Measurements from ENCODE around the gene SUFU. TPM values are rescaled to one million over a fixed set of nuclear protein-coding genes. Genes with fewer than 3 reads are reported as not detected.

The SUFU gene
- total and polyA plus RNA-seq, 2 of the 8 experiments (the other 6 are each of a cell fraction or from before 2014, with no cell fraction given), result 7.0 to 10.8 TPM

- H3K9me3 ChIP-seq (ENCODE audit: insufficient read depth in 2 of 2, low read depth in 1 of 2, low read length in 1 of 2), result no peaks in the 10 kb centered on the region
- H3K36me3 ChIP-seq (ENCODE audit: control insufficient read depth in 2 of 4, insufficient read depth in 4 of 4, low read length in 3 of 4), result peaks cover 0 to 4% (median 1%) of the 10 kb centered on the region in 4 experiments; a peak in 2 of 8 replicates
- FAIRE-seq (no peak), DNase-seq (ENCODE audit: low read depth in 1 of 2, low spot score in 2 of 2) (no peak)
- peak overlapping the region; percentile 75 to 94; a peak in 3 of 4 replicates for H3K4me2 ChIP-seq (ENCODE audit: insufficient read depth in 1 of 2, low read depth in 2 of 2, low read length in 2 of 2)
- ChIA-PET CTCF (ENCODE audit: partially characterized antibody) (interaction anchor here (0.7 to 4.7 kb wide), 11 partner anchors 14 to 112 kb away, joined by 3 to 40 read pairs (median 4); partner anchors contain the start of genes C10orf95, CUEDC2 and FBXL15), POLR2A (ENCODE audit: partially characterized antibody) (interaction anchor here (0.8 to 4.8 kb wide), 6 partner anchors 13 to 119 kb away, joined by 3 to 69 read pairs (median 5); partner anchors contain the start of genes C10orf95 and CUEDC2)
- H3K79me2 ChIP-seq (ENCODE audit: control insufficient read depth in 1 of 2, insufficient read depth in 2 of 2, low read length in 2 of 2), result no peaks in the 10 kb centered on the region
- H3K23ac ChIP-seq (ENCODE audit: insufficient read length), result no peak overlapping the region
- no peak overlapping the region for H3K4ac ChIP-seq (replicated peaks; ENCODE audit: insufficient read length, low read depth, low read length)
- H4K5ac ChIP-seq (ENCODE audit: insufficient read length, low read depth, low read length), result no peak overlapping the region
- peak overlapping the region in 1 of 4 experiments; percentile 49; a peak in 1 of 8 replicates for H3K4me3 ChIP-seq (ENCODE audit: extremely low read depth in 1 of 4, insufficient read depth in 2 of 4, low read depth in 3 of 4, low read length in 4 of 4)
- H4K8ac ChIP-seq (ENCODE audit: extremely low read depth, insufficient read depth, low read length), result no peak overlapping the region
- H2BK20ac ChIP-seq (ENCODE audit: low read length), result no peak overlapping the region
- peaks cover 0 to 5% (median 0%) of the 10 kb centered on the region in 4 experiments; a peak in 1 of 7 replicates for H3K27me3 ChIP-seq (replicated peaks in 1 of 4; ENCODE audit: control insufficient read depth in 3 of 4, extremely low read depth in 1 of 4, insufficient read depth in 3 of 4, low read length in 3 of 4)
- no peak overlapping the region for H2BK12ac ChIP-seq (ENCODE audit: low read depth, low read length)
- no peak overlapping the region for H2BK5ac ChIP-seq (ENCODE audit: low read depth, low read length)
- H2BK120ac ChIP-seq (replicated peaks; ENCODE audit: low read depth, low read length), result no peak overlapping the region
- no peak overlapping the region for H3K18ac ChIP-seq (ENCODE audit: extremely low read depth, low read length)
- no peak overlapping the region for H4K91ac ChIP-seq (replicated peaks; ENCODE audit: insufficient read length, low read length)
- WGBS, 2 experiments (ENCODE audit: extremely low coverage in 1 of 2, insufficient coverage in 1 of 2, insufficient read length in 1 of 2, insufficient replicate concordance in 2 of 2, low coverage in 1 of 2, low lambda C conversion rate in 2 of 2, missing lambda C conversion rate in 1 of 2), result 89% methylated on average over 10 of the region's 10 CpGs; no CpG with 5 or more reads in 1 of the 2 experiments
- H2AFZ ChIP-seq (ENCODE audit: low read length), result no peak overlapping the region
- H3K27ac ChIP-seq (ENCODE audit: low read depth, low read length), result no peak overlapping the region
- no peaks in the 10 kb centered on the region for H4K20me1 ChIP-seq (replicated peaks in 1 of 2; ENCODE audit: control insufficient read depth in 1 of 2, insufficient read depth in 2 of 2, low read length in 2 of 2)
- no peak overlapping the region for H3K56ac ChIP-seq (replicated peaks; ENCODE audit: insufficient read length, low read depth, low read length)
- no peak overlapping the region for H3K9ac ChIP-seq (replicated peaks in 1 of 4; ENCODE audit: extremely low read depth in 1 of 4, low read depth in 3 of 4, low read length in 3 of 4)
- H3K4me1 ChIP-seq (replicated peaks in 1 of 4; ENCODE audit: control insufficient read depth in 3 of 4, insufficient read depth in 4 of 4, low read length in 3 of 4), result peaks cover 8 to 24% (median 14%) of the 10 kb centered on the region in 4 experiments
- no peak overlapping the region for H2AK5ac ChIP-seq (ENCODE audit: low read depth, low read length)
- no peak overlapping the region for H3K14ac ChIP-seq (ENCODE audit: insufficient read length)
- H3K23me2 ChIP-seq (ENCODE audit: low read depth, low read length), result peaks cover 5% of the 10 kb centered on the region; the same call in 1 of the 2 replicates
- H3K79me1 ChIP-seq (ENCODE audit: low read depth, low read length), result no peaks in the 10 kb centered on the region; the same call in 1 of the 2 replicates
- H2BK15ac ChIP-seq (ENCODE audit: low read length), result 0 out of 2 replicates have a peak overlapping the region, but pooled peaks have one; percentile 29
- TF ChIP-seq BCL11A (IDR thresholded peaks at IDR 0.05; ENCODE audit: low read depth in 2 of 2, low read length in 2 of 2), result no peak
- no peak for TF ChIP-seq SIN3A (conservative IDR thresholded peaks at IDR 0.05 in 1 of 2, IDR thresholded peaks at IDR 0.05 in 1 of 2; ENCODE audit: low read depth in 1 of 2, low read length in 2 of 2)
- no peak for TF ChIP-seq CTCF (IDR thresholded peaks at IDR 0.05; ENCODE audit: control extremely low read depth in 1 of 3, insufficient read depth in 1 of 3, low read depth in 1 of 3, low read length in 3 of 3)
- TF ChIP-seq SRF (IDR thresholded peaks at IDR 0.05; ENCODE audit: low read depth, low read length), result no peak
- TF ChIP-seq SP2 (IDR thresholded peaks at IDR 0.05; ENCODE audit: low read length), result no peak
- no peak for TF ChIP-seq MAX (IDR thresholded peaks at IDR 0.05)
- no peak for TF ChIP-seq KDM4A (IDR thresholded peaks at IDR 0.05; ENCODE audit: low read depth, low read length, severe bottlenecking)
- TF ChIP-seq USF2 (IDR thresholded peaks at IDR 0.05; ENCODE audit: low read length), result no peak
- no peak for TF ChIP-seq NRF1 (IDR thresholded peaks at IDR 0.05; ENCODE audit: low read depth, low read length)
These were observed 39.8 kb upstream of the SUFU start for GRCh38 chr10:102463983-102464382.

Data from H1 (cell line).